Esophagus squamous epithelium (tissue), 4 donors: Measurements from ENCODE around the gene PTPRZ1.

Source experiments
- POLR2A ChIP-seq, 4 donors: fragments of 450-650 bp; IDR thresholded peaks; one replicate each; pipeline ENCODE4 v1.6.1; 2017; ENCODE audit warnings: antibody characterized with exemption in 4 of 4, mild to moderate bottlenecking in 4 of 4, moderate library complexity in 3 of 4
- TF ChIP-seq, protein P1 (sequence below), 6 experiments: fragments of 450-650 bp in 4 of 6; fragments of 200-600 bp in 2 of 6; sonication (generic) in 2 of 6; IDR thresholded peaks; one replicate each; pipeline ENCODE4 v1.5.1; 2016 to 2019; ENCODE audit warnings: antibody characterized with exemption in 6 of 6, mild to moderate bottlenecking in 4 of 6, moderate library complexity in 4 of 6

DNA sequence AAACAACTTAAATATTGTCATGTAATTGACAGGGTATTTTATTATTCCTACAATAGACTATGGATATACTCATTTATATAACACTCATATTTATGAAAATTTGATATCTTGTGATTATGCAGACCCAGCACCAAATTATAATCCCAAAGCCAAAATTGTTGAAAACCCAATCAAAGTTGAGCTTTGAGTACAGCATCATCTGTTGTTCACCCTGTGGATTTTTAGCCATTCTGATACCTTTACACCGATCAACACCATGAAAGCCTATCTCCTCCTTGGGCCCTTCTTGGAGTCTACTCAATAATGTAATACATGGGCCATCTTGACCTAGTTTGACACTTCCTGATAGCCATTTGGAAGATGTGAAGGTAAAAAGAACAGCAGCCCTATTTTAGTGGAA is 221.6 kb downstream of the PTPRZ1 start:
- TF ChIP-seq POLR2A (IDR thresholded peaks at IDR 0.05): no peak
- TF ChIP-seq, protein P1, sequence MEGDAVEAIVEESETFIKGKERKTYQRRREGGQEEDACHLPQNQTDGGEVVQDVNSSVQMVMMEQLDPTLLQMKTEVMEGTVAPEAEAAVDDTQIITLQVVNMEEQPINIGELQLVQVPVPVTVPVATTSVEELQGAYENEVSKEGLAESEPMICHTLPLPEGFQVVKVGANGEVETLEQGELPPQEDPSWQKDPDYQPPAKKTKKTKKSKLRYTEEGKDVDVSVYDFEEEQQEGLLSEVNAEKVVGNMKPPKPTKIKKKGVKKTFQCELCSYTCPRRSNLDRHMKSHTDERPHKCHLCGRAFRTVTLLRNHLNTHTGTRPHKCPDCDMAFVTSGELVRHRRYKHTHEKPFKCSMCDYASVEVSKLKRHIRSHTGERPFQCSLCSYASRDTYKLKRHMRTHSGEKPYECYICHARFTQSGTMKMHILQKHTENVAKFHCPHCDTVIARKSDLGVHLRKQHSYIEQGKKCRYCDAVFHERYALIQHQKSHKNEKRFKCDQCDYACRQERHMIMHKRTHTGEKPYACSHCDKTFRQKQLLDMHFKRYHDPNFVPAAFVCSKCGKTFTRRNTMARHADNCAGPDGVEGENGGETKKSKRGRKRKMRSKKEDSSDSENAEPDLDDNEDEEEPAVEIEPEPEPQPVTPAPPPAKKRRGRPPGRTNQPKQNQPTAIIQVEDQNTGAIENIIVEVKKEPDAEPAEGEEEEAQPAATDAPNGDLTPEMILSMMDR (IDR thresholded peaks at IDR 0.05): no peak
